GM23248 (cell line): Measurements from ENCODE around the gene ANO4. TPM values are rescaled to one million over a fixed set of nuclear protein-coding genes. Genes with fewer than 3 reads are reported as not detected.
A peak's percentile ranks its signal among the peaks of the same experiment; 100 is the strongest.

ENCODE experiments used
- DNase-seq: peaks from one replicate; pipeline ENCODE4 v3.0.0-alpha.2; 2015
- H2AFZ ChIP-seq: fragments of 200-600 bp; sonication (generic); 2 replicates; pipeline ENCODE4 v1.6.1; 2016; ENCODE audit warnings: antibody characterized with exemption
- H3F3A ChIP-seq: fragments of 200-600 bp; sonication (generic); 2 replicates; pipeline ENCODE4 v1.6.1; 2016; ENCODE audit warnings: mild to moderate bottlenecking, antibody characterized with exemption, mixed run types; ENCODE audit not compliant: insufficient read depth
- H3K27ac ChIP-seq: fragments of 200-600 bp; sonication (generic); 2 replicates; pipeline ENCODE4 v1.5.1; 2016; ENCODE audit warnings: mild to moderate bottlenecking
- H3K27me3 ChIP-seq: fragments of 200-600 bp; sonication (generic); replicated peaks from 2 replicates; pipeline ENCODE4 v1.6.1; 2016; ENCODE audit warnings: mild to moderate bottlenecking; ENCODE audit not compliant: insufficient read depth
- H3K36me3 ChIP-seq: fragments of 200-600 bp; sonication (generic); 2 replicates; pipeline ENCODE4 v1.6.1; 2016; ENCODE audit warnings: low read depth, mild to moderate bottlenecking
- H3K4me1 ChIP-seq: fragments of 200-600 bp; sonication (generic); 2 replicates; pipeline ENCODE4 v1.6.1; 2016; ENCODE audit warnings: mild to moderate bottlenecking; ENCODE audit not compliant: insufficient read depth
- H3K4me2 ChIP-seq: fragments of 200-600 bp; sonication (generic); one replicate; pipeline ENCODE4 v1.6.1; 2016; ENCODE audit warnings: mild to moderate bottlenecking; ENCODE audit not compliant: unreplicated experiment
- H3K4me3 ChIP-seq: fragments of 200-600 bp; sonication (generic); 2 replicates; pipeline ENCODE4 v1.5.1; 2016; ENCODE audit warnings: mild to moderate bottlenecking
- H3K79me2 ChIP-seq: fragments of 200-600 bp; sonication (generic); 2 replicates; pipeline ENCODE4 v1.6.1; 2016; ENCODE audit warnings: mild to moderate bottlenecking; ENCODE audit not compliant: insufficient read depth
- H3K9ac ChIP-seq: fragments of 200-600 bp; sonication (generic); 2 replicates; pipeline ENCODE4 v1.6.1; 2016; ENCODE audit warnings: mild to moderate bottlenecking
- H3K9me2 ChIP-seq: fragments of 200-600 bp; sonication (generic); 2 replicates; pipeline ENCODE4 v1.6.1; 2016; ENCODE audit warnings: mixed run types, mild to moderate bottlenecking, moderate library complexity; ENCODE audit not compliant: insufficient read depth
- H3K9me3 ChIP-seq: fragments of 200-600 bp; sonication (generic); one replicate; pipeline ENCODE4 v1.6.1; 2017; ENCODE audit warnings: low read depth
- H4K20me1 ChIP-seq: fragments of 200-600 bp; sonication (generic); 2 replicates; pipeline ENCODE4 v1.6.0; 2016; ENCODE audit not compliant: insufficient read depth
- EZH2 ChIP-seq: fragments of 200-600 bp; sonication (generic); IDR thresholded peaks from 2 replicates; pipeline ENCODE4 v1.6.1; 2018; ENCODE audit warnings: antibody characterized with exemption, mild to moderate bottlenecking; ENCODE audit not compliant: insufficient read depth, poor library complexity, severe bottlenecking
- EZH2phosphoT487 ChIP-seq: fragments of 200-600 bp; sonication (generic); IDR thresholded peaks from 2 replicates; pipeline ENCODE4 v1.6.1; 2018; ENCODE audit warnings: antibody characterized with exemption, moderate library complexity, mild to moderate bottlenecking, low read depth; ENCODE audit not compliant: insufficient read depth
- whole genome bisulfite sequencing, 2 experiments: methylation state at CpG; one replicate each; pipeline ENCODE4 v1.1.6; 2015 to 2017; ENCODE audit warnings: low lambda C conversion rate in 2 of 2, low coverage in 1 of 2; ENCODE audit errors: missing lambda C conversion rate in 2 of 2; 5-methylcytosine and 5-hydroxymethylcytosine counted together
- in situ Hi-C: fragments of 300-500 bp; cut with MboI; formaldehyde crosslinking; loops from 2 replicates; pipeline ENCODE4 v1.15.0; 2020
- polyA plus RNA-seq: library from polyadenylated mRNA; unstranded; fragments of >200 nt; fragmentation: Nextera tagmentation; extraction: Ambion mirVana; gene quantifications from 2 replicates; pipeline ENCODE4 v1.2.1, GENCODE V29; 2016
- total RNA-seq: library from RNA; depleted of rRNA; stranded (reverse); fragments of >200 nt; shearing (Covaris generic); gene quantifications from 2 replicates; pipeline ENCODE4 v1.2.3, GENCODE V29; 2014

The ANO4 gene
- total and polyA plus RNA-seq, 2 experiments from 2014 or later, result 6.6 to 7.6 TPM

- Histone ChIP-seq H2AFZ (no peak overlapping the region), H3K9me3 (no peaks in the 10 kb centered on the region), H3K79me2 (no peaks in the 10 kb centered on the region), H3K4me1 (peaks cover 17% of the 10 kb centered on the region), H3K4me2 (peak overlapping the region; percentile 46), H3K27me3 (no peaks in the 10 kb centered on the region), H4K20me1 (no peaks in the 10 kb centered on the region), H3K36me3 (no peaks in the 10 kb centered on the region), H3K27ac (peak overlapping the region; percentile 18), H3F3A (peaks cover 11% of the 10 kb centered on the region), H3K9me2 (no peaks in the 10 kb centered on the region), H3K4me3 (no peak overlapping the region), H3K9ac (no peak overlapping the region)
- no peak for TF ChIP-seq EZH2phosphoT487
- no peak for TF ChIP-seq EZH2
- 3 to 10% methylated on average over 1 of the region's 1 CpG for WGBS, 2 experiments
- in situ Hi-C loops, result no loop called here
- DNase-seq, result peak; percentile 68
Observed at GRCh38 chr12:100823963-100824362, 29.4 kb downstream of the ANO4 start.

- in situ Hi-C loops, result no loop called here
- DNase-seq, result no peak
Observed at GRCh38 chr12:100824476-100824875, 29.9 kb downstream of the ANO4 start.

GRCh38 chr12:100826323-100826722 lies 31.7 kb downstream of the ANO4 start:
- Histone ChIP-seq H3F3A (peaks cover 11% of the 10 kb centered on the region), H4K20me1 (no peaks in the 10 kb centered on the region), H3K27ac (no peak overlapping the region), H3K4me2 (no peak overlapping the region), H3K79me2 (no peaks in the 10 kb centered on the region), H3K4me1 (peaks cover 17% of the 10 kb centered on the region), H3K4me3 (no peak overlapping the region), H3K36me3 (no peaks in the 10 kb centered on the region), H3K9me2 (no peaks in the 10 kb centered on the region), H3K9ac (no peak overlapping the region), H3K27me3 (no peaks in the 10 kb centered on the region), H3K9me3 (no peaks in the 10 kb centered on the region), H2AFZ (no peak overlapping the region)
- DNase-seq, result peak; percentile 77
- TF ChIP-seq EZH2phosphoT487 (no peak), EZH2 (no peak)
- WGBS, 2 experiments, result 7 to 11% methylated on average over 4 of the region's 4 CpGs
- in situ Hi-C loops, result loop anchor here (25.0 kb wide), 1 partner anchor 461 kb away; the partner anchor contains the start of gene UTP20

More at GRCh38 chr12:100824476-100824875, 29.9 kb downstream of the ANO4 start:
- Histone ChIP-seq H3K4me3 (no peak overlapping the region), H3K4me1 (peaks cover 17% of the 10 kb centered on the region), H3K9me3 (no peaks in the 10 kb centered on the region), H2AFZ (no peak overlapping the region), H3K4me2 (peak overlapping the region; percentile 46), H3K27me3 (no peaks in the 10 kb centered on the region), H3K27ac (peak overlapping the region; percentile 18), H3K36me3 (no peaks in the 10 kb centered on the region), H3K9ac (no peak overlapping the region), H3K9me2 (no peaks in the 10 kb centered on the region), H3K79me2 (no peaks in the 10 kb centered on the region), H3F3A (peaks cover 11% of the 10 kb centered on the region), H4K20me1 (no peaks in the 10 kb centered on the region)
- no peak for TF ChIP-seq EZH2
- no peak for TF ChIP-seq EZH2phosphoT487
- WGBS, 2 experiments, result 72 to 75% methylated on average over 3 of the region's 3 CpGs

- H3K9me2 ChIP-seq, result no peaks in the 10 kb centered on the region
- H4K20me1 ChIP-seq, result no peaks in the 10 kb centered on the region
Observed at GRCh38 chr12:100827901-100828520, 33.4 kb downstream of the ANO4 start.

More at GRCh38 chr12:100827901-100828520, 33.4 kb downstream of the ANO4 start:
- 45 to 53% methylated on average over 4 of the region's 4 CpGs for WGBS, 2 experiments
- H3K4me1 ChIP-seq, result peaks cover 20% of the 10 kb centered on the region
- H3K4me2 ChIP-seq, result no peak overlapping the region
- H3K79me2 ChIP-seq, result no peaks in the 10 kb centered on the region
- H3K9me3 ChIP-seq, result no peaks in the 10 kb centered on the region
- H3K4me3 ChIP-seq, result no peak overlapping the region
- no peaks in the 10 kb centered on the region for H3K36me3 ChIP-seq
- TF ChIP-seq EZH2phosphoT487, result no peak
- no peak for TF ChIP-seq EZH2
- no peak overlapping the region for H3K27ac ChIP-seq
- H3F3A ChIP-seq, result peaks cover 11% of the 10 kb centered on the region
- H2AFZ ChIP-seq, result no peak overlapping the region
- no peaks in the 10 kb centered on the region for H3K27me3 ChIP-seq
- peak; percentile 72 for DNase-seq
- H3K9ac ChIP-seq, result no peak overlapping the region
- in situ Hi-C loops, result loop anchor here (25.0 kb wide), 1 partner anchor 459 kb away; the partner anchor contains the start of gene UTP20
